ENCODE data around the gene SAFB2. TPM values are rescaled to one million over a fixed set of nuclear protein-coding genes. Genes with fewer than 3 reads are reported as not detected.

Gene SAFB2
- total RNA-seq, 1 donor from 2014 or later = 143 TPM

GRCh38 chr19:5641171-5641570 is 18.6 kb upstream of the SAFB2 start:
- Mint-ChIP-seq H3K27ac (no peak overlapping the region), H3K4me1 (peaks cover 6% of the 10 kb centered on the region), H3K27me3 (no peaks in the 10 kb centered on the region), H3K9me3 (no peaks in the 10 kb centered on the region), H3K36me3 (ENCODE audit: low read depth) (peaks cover 69% of the 10 kb centered on the region), H3K4me3 (no peak overlapping the region)
- ATAC-seq (ENCODE audit: low read depth) (no peak), DNase-seq (no peak)
- POLR2A ChIA-PET = no interaction called here
- intact Hi-C loops (cut with micrococcal nuclease) = no loop called here
- TF ChIP-seq CTCF (IDR thresholded peaks at IDR 0.05) = no peak
- CTCF ChIA-PET = no interaction called here

- TF ChIP-seq CTCF (IDR thresholded peaks at IDR 0.05) = no peak
- Mint-ChIP-seq H3K9me3 (no peaks in the 10 kb centered on the region), H3K27me3 (no peaks in the 10 kb centered on the region), H3K27ac (no peak overlapping the region), H3K4me1 (peaks cover 20% of the 10 kb centered on the region), H3K4me3 (no peak overlapping the region), H3K36me3 (ENCODE audit: low read depth) (peaks cover 51% of the 10 kb centered on the region)
- intact Hi-C loops (cut with micrococcal nuclease) = no loop called here
- ATAC-seq (ENCODE audit: low read depth) (no peak), DNase-seq (no peak)
- POLR2A ChIA-PET = interaction anchor here (0.7 to 0.8 kb wide), 3 partner anchors 15 to 808 kb away, joined by 3 to 6 read pairs (median 3); partner anchors contain the start of genes SAFB and SAFB2
- CTCF ChIA-PET = interaction anchor here (1.3 kb wide), 1 partner anchor 49 kb away, joined by 4 read pairs; no protein-coding TSS in a partner anchor
These were observed 15.4 kb upstream of the SAFB2 start for GRCh38 chr19:5637971-5638370.

- Mint-ChIP-seq H3K36me3 (ENCODE audit: low read depth) (peaks cover 50% of the 10 kb centered on the region), H3K4me1 (peaks cover 39% of the 10 kb centered on the region), H3K27me3 (no peaks in the 10 kb centered on the region), H3K4me3 (no peak overlapping the region), H3K9me3 (no peaks in the 10 kb centered on the region), H3K27ac (no peak overlapping the region)
- ATAC-seq (ENCODE audit: low read depth) (no peak), DNase-seq (no peak)
- intact Hi-C loops (cut with micrococcal nuclease) = no loop called here
- POLR2A ChIA-PET = interaction anchor here (0.6 to 0.7 kb wide), 2 partner anchors 8 to 13 kb away, joined by 3 to 4 read pairs; partner anchors contain the start of genes SAFB and SAFB2
- CTCF ChIA-PET = no interaction called here
- no peak for TF ChIP-seq CTCF (IDR thresholded peaks at IDR 0.05)
These were observed 12.9 kb upstream of the SAFB2 start for GRCh38 chr19:5635427-5635826.

- intact Hi-C loops (cut with micrococcal nuclease) = no loop called here
- DNase-seq (no peak), ATAC-seq (ENCODE audit: low read depth) (no peak)
- Mint-ChIP-seq H3K9me3 (no peaks in the 10 kb centered on the region), H3K4me3 (no peak overlapping the region), H3K4me1 (peaks cover 62% of the 10 kb centered on the region), H3K27me3 (no peaks in the 10 kb centered on the region), H3K36me3 (ENCODE audit: low read depth) (peaks cover 58% of the 10 kb centered on the region), H3K27ac (no peak overlapping the region)
- POLR2A ChIA-PET = interaction anchor here (1.1 kb wide), 1 partner anchor 11 kb away, joined by 4 read pairs; no protein-coding TSS in a partner anchor
- CTCF ChIA-PET = no interaction called here
- TF ChIP-seq CTCF (IDR thresholded peaks at IDR 0.05) = no peak
These were observed 10.1 kb upstream of the SAFB2 start for GRCh38 chr19:5632657-5633056.

- H3K4me3 Mint-ChIP-seq = no peak overlapping the region
- no peaks in the 10 kb centered on the region for H3K9me3 Mint-ChIP-seq
- H3K4me1 Mint-ChIP-seq = peaks cover 65% of the 10 kb centered on the region
- intact Hi-C loops (cut with micrococcal nuclease) = no loop called here
- peaks cover 58% of the 10 kb centered on the region for H3K36me3 Mint-ChIP-seq (ENCODE audit: low read depth)
- POLR2A ChIA-PET = no interaction called here
- no peak overlapping the region for H3K27ac Mint-ChIP-seq
- TF ChIP-seq CTCF (IDR thresholded peaks at IDR 0.05) = no peak
- no peak for ATAC-seq (ENCODE audit: low read depth)
- CTCF ChIA-PET = no interaction called here
- H3K27me3 Mint-ChIP-seq = no peaks in the 10 kb centered on the region
- no peak for DNase-seq
These were observed 9.7 kb upstream of the SAFB2 start for GRCh38 chr19:5632241-5632612.

All from activated B cell treated with CpG ODN at 0.5 μM for 24 hours (primary cell).